Measurements from ENCODE around the gene GNA12. TPM values are rescaled to one million over a fixed set of nuclear protein-coding genes. Genes with fewer than 3 reads are reported as not detected.

GNA12 gene
- total RNA-seq, 3 donors from 2014 or later (not counting 1 experiment from before 2014, with no cell fraction given): 12.6 to 20.2 (median 19.5) TPM

DNA sequence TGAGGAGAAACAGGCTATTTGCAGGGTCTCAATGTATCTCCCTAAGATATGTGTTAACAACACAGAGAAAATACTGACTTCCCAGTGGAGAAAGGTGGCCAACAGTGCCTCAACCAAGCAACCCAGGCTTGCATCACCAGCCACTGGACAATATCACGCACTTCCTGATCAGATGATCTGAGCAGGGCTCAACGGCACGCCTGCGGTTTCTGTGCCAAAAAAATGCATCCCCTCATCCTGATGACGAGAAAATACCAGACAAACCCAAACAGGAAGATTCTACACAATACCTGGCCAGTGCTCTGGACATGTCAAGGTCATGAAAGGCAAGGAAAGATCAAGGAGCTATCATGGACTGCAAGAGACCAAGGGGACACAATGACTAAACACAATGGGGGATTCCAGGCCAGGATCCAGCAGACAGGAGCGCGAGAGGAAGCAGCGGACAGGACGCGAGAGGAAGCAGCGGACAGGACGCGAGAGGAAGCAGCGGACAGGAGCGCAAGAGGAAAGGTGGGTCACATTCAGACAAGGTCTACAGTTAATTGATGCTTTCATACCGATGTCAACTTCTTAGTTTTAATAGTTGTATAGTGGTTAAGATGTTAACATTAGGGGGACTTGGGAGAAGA is 51.1 kb downstream of the GNA12 start:
- DNase-seq (no peak), ATAC-seq (no peak)
- no peak overlapping the region for H3K27ac Mint-ChIP-seq
- H3K27me3 Mint-ChIP-seq (ENCODE audit: low read depth in 2 of 2): no peaks in the 10 kb centered on the region
- 97% methylated on average over 16 of the region's 16 CpGs for WGBS (ENCODE audit: insufficient coverage)
- Histone ChIP-seq H3K4me3 (ENCODE audit: low read length) (no peak overlapping the region), H3K27me3 (ENCODE audit: control insufficient read depth, insufficient read depth, low read length) (no peaks in the 10 kb centered on the region), H3K36me3 (ENCODE audit: control insufficient read depth, insufficient read depth, low read length) (peaks cover 14% of the 10 kb centered on the region), H3K27ac (ENCODE audit: low read length) (no peak overlapping the region), H3K9me3 (ENCODE audit: control insufficient read depth, insufficient read depth, low read length) (no peaks in the 10 kb centered on the region), H3K4me1 (ENCODE audit: control insufficient read depth, insufficient read depth, low read length) (no peaks in the 10 kb centered on the region)
- no peaks in the 10 kb centered on the region for H3K9me3 Mint-ChIP-seq
- H3K36me3 Mint-ChIP-seq: peaks cover 11% of the 10 kb centered on the region
- intact Hi-C loops (cut with micrococcal nuclease): no loop called here
- TF ChIP-seq, protein P1, sequence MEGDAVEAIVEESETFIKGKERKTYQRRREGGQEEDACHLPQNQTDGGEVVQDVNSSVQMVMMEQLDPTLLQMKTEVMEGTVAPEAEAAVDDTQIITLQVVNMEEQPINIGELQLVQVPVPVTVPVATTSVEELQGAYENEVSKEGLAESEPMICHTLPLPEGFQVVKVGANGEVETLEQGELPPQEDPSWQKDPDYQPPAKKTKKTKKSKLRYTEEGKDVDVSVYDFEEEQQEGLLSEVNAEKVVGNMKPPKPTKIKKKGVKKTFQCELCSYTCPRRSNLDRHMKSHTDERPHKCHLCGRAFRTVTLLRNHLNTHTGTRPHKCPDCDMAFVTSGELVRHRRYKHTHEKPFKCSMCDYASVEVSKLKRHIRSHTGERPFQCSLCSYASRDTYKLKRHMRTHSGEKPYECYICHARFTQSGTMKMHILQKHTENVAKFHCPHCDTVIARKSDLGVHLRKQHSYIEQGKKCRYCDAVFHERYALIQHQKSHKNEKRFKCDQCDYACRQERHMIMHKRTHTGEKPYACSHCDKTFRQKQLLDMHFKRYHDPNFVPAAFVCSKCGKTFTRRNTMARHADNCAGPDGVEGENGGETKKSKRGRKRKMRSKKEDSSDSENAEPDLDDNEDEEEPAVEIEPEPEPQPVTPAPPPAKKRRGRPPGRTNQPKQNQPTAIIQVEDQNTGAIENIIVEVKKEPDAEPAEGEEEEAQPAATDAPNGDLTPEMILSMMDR (IDR thresholded peaks at IDR 0.05): no peak
- peaks cover 5 to 6% of the 10 kb centered on the region in 2 donors for H3K4me1 Mint-ChIP-seq
- H3K4me3 Mint-ChIP-seq: no peak overlapping the region

DNA sequence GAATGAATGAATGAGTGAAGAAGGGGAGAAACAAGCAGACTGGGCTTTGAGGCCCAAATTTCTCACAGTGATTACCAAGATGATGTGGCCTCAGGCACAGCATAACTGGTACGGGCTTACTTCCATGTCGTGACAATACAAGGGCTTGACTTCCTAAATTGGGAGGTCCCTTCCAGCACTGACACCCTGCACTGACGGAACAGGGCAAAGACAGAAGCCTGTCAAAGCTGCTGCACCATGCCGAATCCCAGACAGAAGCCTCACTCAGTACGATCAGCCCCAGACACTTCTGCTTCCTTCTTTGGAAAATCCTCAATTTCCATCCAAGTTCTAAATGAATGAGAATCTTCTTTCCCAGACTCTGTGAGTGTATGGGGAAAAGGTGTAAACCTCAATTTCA is 51.9 kb downstream of the GNA12 start:
- no peak overlapping the region for H3K27ac ChIP-seq (ENCODE audit: low read length)
- intact Hi-C loops (cut with micrococcal nuclease): no loop called here
- no peaks in the 10 kb centered on the region for H3K27me3 ChIP-seq (ENCODE audit: control insufficient read depth, insufficient read depth, low read length)
- Mint-ChIP-seq H3K9me3 (no peaks in the 10 kb centered on the region), H3K27ac (no peak overlapping the region), H3K4me3 (no peak overlapping the region), H3K36me3 (peaks cover 11% of the 10 kb centered on the region), H3K27me3 (ENCODE audit: low read depth in 2 of 2) (no peaks in the 10 kb centered on the region), H3K4me1 (peaks cover 0 to 6% of the 10 kb centered on the region in 2 donors)
- peaks cover 14% of the 10 kb centered on the region for H3K36me3 ChIP-seq (ENCODE audit: control insufficient read depth, insufficient read depth, low read length)
- DNase-seq (no peak), ATAC-seq (no peak)
- no peaks in the 10 kb centered on the region for H3K4me1 ChIP-seq (ENCODE audit: control insufficient read depth, insufficient read depth, low read length)
- TF ChIP-seq, protein P1 (IDR thresholded peaks at IDR 0.05): no peak
- no peak overlapping the region for H3K4me3 ChIP-seq (ENCODE audit: low read length)
- WGBS (ENCODE audit: insufficient coverage): 93% methylated on average over 5 of the region's 5 CpGs
- no peaks in the 10 kb centered on the region for H3K9me3 ChIP-seq (ENCODE audit: control insufficient read depth, insufficient read depth, low read length)

DNA sequence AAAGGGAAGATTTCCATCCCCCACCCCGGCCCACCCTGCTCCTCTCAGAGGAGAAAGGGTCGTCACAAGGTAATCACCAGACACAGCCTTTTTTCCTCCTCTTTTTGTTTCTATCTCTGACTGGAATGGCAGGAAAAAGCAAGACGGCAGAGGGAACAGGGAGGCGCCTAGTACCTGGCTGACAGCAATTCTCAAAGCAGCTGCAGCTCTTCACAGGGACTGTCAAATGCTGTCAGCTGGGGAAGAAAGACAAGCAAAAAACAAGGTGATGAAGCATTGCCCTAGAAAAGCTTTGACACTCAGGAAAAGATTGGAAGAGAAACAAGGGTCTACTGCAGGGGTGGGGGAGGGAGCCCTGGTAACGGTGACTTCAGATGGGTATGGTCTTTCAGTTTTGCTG is 52.7 kb downstream of the GNA12 start:
- TF ChIP-seq, protein P1 (IDR thresholded peaks at IDR 0.05): no peak
- Histone ChIP-seq H3K36me3 (ENCODE audit: control insufficient read depth, insufficient read depth, low read length) (peaks cover 14% of the 10 kb centered on the region), H3K27ac (ENCODE audit: low read length) (no peak overlapping the region), H3K9me3 (ENCODE audit: control insufficient read depth, insufficient read depth, low read length) (no peaks in the 10 kb centered on the region), H3K4me1 (ENCODE audit: control insufficient read depth, insufficient read depth, low read length) (no peaks in the 10 kb centered on the region), H3K4me3 (ENCODE audit: low read length) (no peak overlapping the region), H3K27me3 (ENCODE audit: control insufficient read depth, insufficient read depth, low read length) (no peaks in the 10 kb centered on the region)
- DNase-seq (no peak), ATAC-seq (no peak)
- WGBS (ENCODE audit: insufficient coverage): 97% methylated on average over 5 of the region's 5 CpGs
- intact Hi-C loops (cut with micrococcal nuclease): no loop called here
- H3K4me1 Mint-ChIP-seq: peaks cover 0 to 6% of the 10 kb centered on the region in 2 donors
- peaks cover 11% of the 10 kb centered on the region for H3K36me3 Mint-ChIP-seq
- H3K27ac Mint-ChIP-seq: no peak overlapping the region
- H3K9me3 Mint-ChIP-seq: no peaks in the 10 kb centered on the region
- no peak overlapping the region for H3K4me3 Mint-ChIP-seq
- no peaks in the 10 kb centered on the region for H3K27me3 Mint-ChIP-seq (ENCODE audit: low read depth in 2 of 2)

Measured in natural killer cell (primary cell).